ENCODE results near the gene CATSPERD.
"Not testable (repeated sequence)": the region's sequence is repeated elsewhere in the genome, so short reads cannot be mapped to it uniquely, and the experiment has no call there.

The CATSPERD gene

DNA sequence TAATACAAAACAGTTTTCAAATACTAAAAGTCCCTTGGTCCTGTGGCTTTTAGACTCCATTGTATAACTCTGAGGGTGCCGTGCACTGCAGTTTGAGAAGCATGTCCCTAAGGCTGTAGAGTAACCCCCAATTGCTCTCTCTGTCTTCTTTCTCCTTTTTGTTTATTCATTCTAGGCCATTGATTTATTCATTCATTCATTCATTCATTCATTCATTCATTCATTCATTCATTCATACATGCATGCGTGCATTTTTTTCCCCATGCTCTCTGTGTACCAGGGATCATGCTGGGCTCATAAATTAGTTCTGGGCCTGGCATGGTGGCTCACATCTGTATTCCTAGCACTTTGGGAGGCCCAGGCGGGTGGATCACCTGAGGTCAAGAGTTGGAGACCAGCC is 44.8 kb downstream of the CATSPERD start:
- TF ChIP-seq, protein P1, sequence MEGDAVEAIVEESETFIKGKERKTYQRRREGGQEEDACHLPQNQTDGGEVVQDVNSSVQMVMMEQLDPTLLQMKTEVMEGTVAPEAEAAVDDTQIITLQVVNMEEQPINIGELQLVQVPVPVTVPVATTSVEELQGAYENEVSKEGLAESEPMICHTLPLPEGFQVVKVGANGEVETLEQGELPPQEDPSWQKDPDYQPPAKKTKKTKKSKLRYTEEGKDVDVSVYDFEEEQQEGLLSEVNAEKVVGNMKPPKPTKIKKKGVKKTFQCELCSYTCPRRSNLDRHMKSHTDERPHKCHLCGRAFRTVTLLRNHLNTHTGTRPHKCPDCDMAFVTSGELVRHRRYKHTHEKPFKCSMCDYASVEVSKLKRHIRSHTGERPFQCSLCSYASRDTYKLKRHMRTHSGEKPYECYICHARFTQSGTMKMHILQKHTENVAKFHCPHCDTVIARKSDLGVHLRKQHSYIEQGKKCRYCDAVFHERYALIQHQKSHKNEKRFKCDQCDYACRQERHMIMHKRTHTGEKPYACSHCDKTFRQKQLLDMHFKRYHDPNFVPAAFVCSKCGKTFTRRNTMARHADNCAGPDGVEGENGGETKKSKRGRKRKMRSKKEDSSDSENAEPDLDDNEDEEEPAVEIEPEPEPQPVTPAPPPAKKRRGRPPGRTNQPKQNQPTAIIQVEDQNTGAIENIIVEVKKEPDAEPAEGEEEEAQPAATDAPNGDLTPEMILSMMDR (IDR thresholded peaks at IDR 0.05; ENCODE audit: low read depth, low read length): no peak

DNA sequence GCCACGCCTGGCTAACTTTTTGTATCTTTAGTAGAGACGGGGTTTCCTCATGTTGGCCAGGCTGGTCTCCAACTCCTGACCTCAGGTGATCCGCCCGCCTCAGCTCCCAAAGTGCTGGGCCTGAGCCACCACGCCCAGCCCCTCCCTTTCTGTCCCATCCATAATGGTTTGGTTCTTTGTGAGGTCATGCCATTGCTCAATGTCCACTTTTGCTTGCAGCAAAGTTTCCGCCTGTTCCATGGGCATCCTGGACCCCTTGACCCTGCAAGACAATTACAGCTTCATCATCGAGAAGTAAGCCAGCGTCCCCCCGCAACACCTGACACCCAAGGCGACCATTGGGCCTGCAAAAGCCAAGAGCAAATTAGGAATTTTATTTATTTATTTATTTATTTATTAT is 47.5 kb downstream of the CATSPERD start:
- H3K4me3 ChIP-seq (ENCODE audit: low read depth, low read length): no peak overlapping the region
- TF ChIP-seq, protein P1 (IDR thresholded peaks at IDR 0.05; ENCODE audit: low read depth, low read length): no peak

More for the DNA sequence above, 44.8 kb downstream of the CATSPERD start:
- no peak overlapping the region for H3K4me3 ChIP-seq (ENCODE audit: low read depth, low read length)

DNA sequence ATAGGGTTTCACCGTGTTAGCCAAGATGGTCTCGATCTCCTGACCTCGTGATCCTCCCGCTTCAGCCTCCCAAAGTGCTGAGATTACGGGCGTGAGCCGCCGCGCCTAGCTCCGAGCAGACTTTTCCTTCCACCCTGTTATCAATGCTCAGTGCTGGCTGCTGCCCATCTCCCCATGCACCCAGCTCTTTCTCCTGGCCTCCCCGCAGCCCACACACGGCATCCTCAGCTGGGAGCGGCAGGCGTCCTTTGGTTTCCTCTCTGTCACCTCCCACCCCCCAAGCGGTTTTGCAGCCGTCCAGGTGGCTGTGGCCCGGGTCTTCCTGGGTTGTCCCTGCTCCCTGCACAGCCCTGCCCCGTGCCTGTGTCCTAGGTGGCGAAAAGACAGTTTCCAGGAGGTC is 52.0 kb downstream of the CATSPERD start:
- TF ChIP-seq, protein P1 (IDR thresholded peaks at IDR 0.05; ENCODE audit: low read depth, low read length): no peak
- no peak overlapping the region for H3K4me3 ChIP-seq (ENCODE audit: low read depth, low read length)

DNA sequence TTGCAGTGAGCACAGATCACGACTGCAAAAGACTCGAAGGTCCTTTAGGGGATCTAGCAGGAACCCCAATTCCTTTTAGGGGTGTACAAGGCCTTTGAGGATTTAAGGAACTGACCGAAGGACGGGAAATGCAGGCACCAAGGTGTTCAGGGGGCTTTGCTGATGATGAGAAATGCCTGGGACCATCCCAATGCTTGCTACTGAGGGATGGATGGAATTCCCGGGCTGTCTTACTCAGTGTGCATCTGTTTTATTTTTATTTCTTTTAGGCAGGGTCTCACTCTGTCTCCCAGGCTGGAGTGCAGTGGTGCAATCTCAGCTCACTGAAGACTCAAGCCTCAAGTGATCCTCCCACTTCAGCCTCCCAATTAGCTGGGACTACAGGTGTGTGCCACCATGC is 52.8 kb downstream of the CATSPERD start:
- H3K4me3 ChIP-seq (ENCODE audit: low read depth, low read length): no peak overlapping the region
- TF ChIP-seq, protein P1 (IDR thresholded peaks at IDR 0.05; ENCODE audit: low read depth, low read length): no peak

DNA sequence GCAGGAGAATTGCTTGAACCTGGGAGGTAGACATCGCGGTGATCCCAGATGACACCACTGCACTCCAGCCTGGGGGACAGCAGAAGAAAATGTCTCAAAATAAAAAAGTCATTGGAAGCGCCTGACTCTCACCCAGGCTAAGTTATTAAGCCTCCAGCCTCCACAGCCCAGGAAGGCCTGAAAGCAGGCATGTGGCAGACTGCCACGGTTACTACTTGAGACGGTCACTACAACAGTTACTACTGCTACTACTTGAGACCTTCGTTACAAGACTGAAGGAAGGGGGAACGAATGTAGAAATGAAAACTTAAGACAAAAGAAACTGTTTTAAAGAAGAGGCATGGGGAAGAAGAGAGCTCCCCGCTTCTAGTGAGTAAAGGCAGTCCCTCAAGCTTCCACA is 54.5 kb downstream of the CATSPERD start:
- TF ChIP-seq, protein P1 (IDR thresholded peaks at IDR 0.05; ENCODE audit: low read depth, low read length): no peak

DNA sequence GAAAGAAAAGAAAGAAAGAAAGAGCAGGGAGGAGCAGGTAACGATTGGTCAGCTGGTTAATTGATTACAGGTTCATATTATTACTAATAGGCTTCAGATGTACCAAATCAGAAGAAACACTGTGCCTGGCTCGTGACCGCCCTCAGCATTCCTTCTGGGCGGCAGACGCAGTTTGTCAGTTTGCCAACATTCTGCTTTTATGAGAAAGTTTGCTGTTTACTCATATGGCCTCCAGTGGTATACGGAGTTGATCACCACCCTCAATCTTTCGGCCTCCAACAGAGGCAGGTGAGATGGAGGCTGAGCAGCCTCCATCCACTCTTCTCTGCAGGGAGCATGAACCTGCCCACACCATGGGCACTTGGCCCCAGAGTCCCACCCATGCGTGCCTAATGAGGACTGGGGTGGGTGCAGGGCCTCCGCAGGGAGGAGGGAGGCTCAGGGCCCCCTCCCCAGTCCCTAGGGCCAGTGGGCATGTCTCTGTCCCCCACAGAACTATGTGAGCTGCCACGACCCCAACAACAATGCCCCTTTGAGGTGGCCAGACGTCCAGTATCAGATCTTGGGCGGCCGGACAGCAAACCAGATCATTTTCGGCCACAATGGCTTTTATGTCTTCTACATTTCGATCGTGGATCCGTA is 55.4 kb downstream of the CATSPERD start:
- TF ChIP-seq, protein P1 (IDR thresholded peaks at IDR 0.05; ENCODE audit: low read depth, low read length): no peak
- no peak overlapping the region for H3K4me3 ChIP-seq (ENCODE audit: low read depth, low read length)

More for the DNA sequence above, 54.5 kb downstream of the CATSPERD start:
- H3K4me3 ChIP-seq (ENCODE audit: low read depth, low read length): no peak overlapping the region

DNA sequence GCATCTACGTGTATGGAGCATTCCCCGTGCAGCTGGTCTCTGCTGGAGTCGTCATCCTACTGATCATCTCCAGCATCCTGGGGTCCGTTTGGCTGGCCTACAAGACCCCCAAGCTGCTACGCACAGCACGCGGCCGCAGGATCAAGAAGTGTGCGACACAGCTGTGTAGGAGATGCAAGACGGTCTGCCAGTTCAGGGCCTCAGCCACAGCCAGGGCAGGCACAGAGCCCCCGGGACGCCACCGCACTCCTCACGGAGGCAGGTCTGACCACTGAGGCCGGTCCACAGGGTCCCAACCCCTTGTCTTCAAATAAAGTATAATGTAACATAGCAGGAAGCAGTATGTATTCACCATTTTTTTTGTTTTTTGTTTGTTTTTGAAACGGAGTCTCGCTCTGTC is 58.0 kb downstream of the CATSPERD start:
- TF ChIP-seq, protein P1 (IDR thresholded peaks at IDR 0.05; ENCODE audit: low read depth, low read length): no peak
- H3K4me3 ChIP-seq (ENCODE audit: low read depth, low read length): no peak overlapping the region

DNA sequence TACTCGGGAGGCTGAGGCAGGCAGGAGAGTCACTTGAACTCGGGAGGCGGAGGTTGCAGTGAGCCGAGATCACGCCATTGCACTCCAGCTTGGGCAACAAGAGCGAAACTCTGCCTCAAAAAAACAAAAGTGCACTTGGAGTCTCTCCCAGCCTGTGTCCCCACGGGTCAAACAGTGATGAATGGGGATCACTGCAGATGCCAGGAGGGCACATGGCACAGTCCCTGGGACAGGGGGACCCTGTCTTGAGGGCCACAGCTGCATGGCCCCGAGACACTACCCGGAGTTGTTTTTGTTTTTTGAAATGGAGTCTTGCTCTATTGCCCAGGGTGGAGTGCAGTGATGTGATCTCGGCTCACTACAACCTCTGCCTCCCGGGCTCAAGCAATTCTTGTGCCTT is 60.5 kb downstream of the CATSPERD start:
- H3K4me3 ChIP-seq (ENCODE audit: low read depth, low read length): not testable (repeated sequence)
